Activated CD4-positive, alpha-beta T cell treated with anti-CD3 and anti-CD28 coated beads, Interleukin-2, amount 50 U/mL, for 1 hour (primary cell): ENCODE results near the gene ZNF771.

Experiments
- DNase-seq: peaks from one replicate; pipeline ENCODE4 v3.0.0-alpha.2; 2020

Gene ZNF771

GRCh38 chr16:30399435-30400186, 7.8 kb upstream of the ZNF771 start:
- DNase-seq, result no peak

DNA sequence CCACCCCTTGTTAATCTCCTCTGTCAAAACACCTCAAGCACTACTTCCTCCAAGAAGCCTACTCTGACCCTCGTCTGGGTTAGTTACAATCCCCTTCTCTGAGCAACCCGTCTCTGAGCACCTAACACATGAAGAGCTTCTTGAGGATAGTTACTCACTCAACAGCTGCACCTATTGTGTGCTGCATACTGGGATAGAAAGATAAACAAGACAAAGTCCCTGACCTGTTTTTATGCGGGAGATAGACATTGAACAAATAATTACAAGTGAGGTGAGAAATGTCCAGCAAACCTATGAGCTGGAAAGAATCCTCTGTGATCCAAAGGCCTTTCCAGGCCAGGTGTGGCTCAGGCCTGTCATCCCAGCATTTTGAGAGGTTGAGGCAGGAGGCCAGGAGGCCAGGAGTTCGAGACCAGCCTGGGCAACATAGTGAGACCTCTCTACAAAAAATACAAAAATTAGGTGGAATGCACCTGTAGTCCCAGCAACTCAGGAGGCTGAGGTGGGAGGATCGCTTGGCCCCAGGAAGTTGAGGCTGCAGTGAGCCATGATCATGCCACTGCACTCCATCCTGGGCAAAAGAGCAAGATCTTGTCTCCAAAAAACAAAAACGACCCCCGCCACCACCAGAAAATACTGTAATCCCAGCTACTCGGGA, 5.5 kb upstream of the ZNF771 start:
- DNase-seq, result no peak

GRCh38 chr16:30406795-30407101, 658 bp upstream of the ZNF771 start:
- no peak for DNase-seq

- no peak for DNase-seq
Observed at GRCh38 chr16:30407804-30408534, 563 bp downstream of the ZNF771 start.

DNA sequence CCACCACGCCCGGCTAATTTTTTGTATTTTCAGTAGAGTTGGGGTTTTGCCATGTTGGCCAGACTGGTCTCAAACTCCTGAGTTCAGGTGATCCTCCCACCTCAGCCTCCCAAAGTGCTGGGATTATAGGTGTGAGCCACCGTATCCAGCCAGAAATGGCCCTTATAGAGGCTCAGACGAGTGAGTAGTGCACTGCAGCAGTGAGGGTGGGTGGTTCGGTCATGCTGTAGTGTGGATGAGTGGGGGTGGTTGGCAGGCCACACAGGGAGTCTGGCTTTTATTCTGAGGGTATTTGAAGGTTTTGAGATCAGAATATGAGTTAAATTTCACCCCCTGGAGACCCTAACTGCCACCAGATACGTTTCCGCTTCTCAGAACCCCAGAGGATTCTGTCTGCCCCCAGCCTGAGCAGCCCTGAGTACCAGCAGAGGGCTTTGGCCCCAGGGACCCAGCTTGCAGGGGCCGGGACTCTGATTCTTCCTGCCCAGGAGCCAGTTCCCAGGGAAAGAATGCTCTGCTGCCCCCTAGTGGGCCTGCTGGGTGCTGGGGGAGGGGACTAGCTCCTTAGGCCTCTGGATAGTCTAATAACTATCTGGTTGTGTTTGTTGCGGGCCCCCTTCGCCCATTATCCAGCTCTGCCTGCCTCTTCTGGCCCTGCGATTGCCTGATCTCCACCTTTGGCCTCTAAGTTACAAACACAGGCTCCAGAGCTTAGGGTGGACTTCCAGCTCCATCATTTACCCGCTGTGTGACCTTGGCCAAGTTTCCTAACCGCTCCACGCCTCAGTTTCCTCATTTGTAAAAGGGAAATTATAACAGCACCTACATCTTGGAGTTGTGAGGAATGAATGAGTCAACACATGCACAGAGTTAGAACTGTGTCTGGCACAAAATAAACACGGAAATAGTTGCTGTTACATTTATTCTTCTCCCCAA, 2.0 kb downstream of the ZNF771 start:
- peak; percentile 95 for DNase-seq

DNA sequence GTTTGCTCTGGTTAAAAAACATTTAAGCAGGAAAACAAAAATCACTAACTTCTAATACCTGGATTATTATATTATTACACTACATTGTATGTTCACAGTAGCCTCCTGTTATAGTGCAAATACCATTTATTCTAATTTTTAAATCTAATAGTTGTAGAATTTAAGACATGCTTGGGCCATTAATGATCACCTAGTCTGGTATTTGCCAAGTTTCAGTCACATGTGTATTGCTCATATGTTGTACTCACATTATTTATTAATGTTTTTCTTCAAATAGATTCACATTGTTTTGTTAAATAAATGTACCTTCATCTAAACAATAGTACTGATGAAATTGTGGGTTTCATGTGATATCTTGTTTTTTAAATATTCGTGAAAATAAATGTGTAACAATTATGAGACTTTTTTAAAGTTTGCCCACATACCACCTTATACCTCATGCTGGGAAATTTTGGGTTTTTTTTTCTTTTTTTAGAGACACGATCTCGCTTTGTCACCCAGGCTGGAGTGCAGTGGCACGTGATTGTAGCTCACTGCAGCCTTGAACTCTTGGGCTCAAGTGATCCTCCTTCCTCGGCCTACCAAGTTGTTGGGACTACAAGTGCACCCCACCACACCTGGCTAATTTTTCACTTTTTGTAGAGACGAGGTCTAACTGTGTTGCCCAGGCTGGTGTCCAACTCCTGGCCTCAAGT, 5.9 kb downstream of the ZNF771 start:
- DNase-seq, result no peak

DNA sequence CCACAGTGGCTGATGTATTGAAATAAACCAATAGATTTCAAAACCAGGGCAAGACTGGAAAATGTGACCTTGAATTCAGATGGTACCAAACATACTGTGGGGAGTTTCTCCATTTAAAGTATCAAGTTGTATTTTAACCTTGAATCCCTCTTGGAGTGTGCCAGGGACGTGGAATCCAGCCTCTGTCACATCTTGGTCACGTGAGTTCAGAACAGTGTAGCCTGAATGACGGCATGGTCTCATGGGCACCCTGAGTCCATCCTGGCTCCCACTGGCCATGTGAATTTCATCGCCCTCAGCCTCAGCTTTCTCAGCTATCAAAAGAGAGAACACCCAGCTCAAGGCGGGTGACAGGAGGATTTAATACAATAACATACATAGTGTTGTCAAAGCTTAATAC, 6.8 kb downstream of the ZNF771 start:
- DNase-seq, result no peak

DNA sequence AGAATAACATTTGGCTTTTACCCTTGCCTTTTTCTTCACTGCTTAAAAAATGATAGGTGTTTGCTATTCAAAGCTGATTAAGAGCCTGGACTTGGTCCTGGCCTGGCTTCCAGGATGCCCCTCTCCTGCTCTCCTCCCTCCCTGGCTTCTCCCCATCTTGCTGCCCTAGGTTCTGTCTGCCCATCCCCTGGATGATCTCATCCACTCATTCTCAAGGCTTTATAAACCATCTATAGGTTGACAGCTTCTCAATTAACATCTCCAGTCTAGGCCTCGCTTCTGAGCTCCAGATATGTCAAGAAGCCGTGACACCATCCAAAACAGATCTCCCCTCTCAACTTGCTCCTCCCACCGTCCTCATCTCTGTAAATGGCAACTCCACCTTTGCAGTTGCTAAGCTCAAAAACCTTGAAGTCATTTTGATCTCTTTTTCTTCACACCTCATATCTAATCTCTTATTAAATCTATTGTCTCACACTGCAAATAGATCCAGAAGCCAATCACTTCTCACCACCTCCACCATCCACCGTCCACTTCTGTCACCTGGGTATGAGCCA, 8.7 kb downstream of the ZNF771 start:
- no peak for DNase-seq

- DNase-seq, result no peak
Observed at GRCh38 chr16:30416624-30417528, 9.5 kb downstream of the ZNF771 start.

DNA sequence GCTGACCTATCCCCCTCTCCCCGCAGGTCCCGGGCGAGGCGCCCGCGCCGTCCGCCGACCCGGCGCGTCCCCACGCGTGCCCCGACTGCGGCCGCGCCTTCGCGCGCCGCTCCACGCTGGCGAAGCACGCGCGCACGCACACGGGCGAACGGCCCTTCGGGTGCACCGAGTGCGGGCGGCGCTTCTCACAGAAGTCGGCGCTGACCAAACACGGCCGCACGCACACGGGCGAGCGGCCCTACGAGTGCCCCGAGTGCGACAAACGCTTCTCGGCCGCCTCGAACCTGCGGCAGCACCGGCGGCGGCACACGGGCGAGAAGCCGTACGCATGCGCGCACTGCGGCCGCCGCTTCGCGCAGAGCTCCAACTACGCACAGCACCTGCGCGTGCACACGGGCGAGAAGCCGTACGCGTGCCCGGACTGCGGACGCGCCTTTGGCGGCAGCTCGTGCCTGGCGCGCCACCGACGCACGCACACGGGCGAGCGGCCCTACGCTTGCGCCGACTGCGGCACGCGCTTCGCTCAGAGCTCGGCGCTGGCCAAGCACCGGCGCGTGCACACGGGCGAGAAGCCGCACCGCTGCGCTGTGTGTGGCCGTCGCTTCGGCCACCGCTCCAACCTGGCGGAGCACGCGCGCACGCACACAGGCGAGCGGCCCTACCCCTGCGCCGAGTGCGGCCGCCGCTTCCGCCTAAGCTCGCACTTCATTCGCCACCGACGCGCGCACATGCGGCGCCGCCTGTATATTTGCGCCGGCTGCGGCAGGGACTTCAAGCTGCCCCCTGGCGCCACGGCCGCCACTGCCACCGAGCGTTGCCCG, 10.3 kb downstream of the ZNF771 start:
- DNase-seq, result peak; percentile 85

DNA sequence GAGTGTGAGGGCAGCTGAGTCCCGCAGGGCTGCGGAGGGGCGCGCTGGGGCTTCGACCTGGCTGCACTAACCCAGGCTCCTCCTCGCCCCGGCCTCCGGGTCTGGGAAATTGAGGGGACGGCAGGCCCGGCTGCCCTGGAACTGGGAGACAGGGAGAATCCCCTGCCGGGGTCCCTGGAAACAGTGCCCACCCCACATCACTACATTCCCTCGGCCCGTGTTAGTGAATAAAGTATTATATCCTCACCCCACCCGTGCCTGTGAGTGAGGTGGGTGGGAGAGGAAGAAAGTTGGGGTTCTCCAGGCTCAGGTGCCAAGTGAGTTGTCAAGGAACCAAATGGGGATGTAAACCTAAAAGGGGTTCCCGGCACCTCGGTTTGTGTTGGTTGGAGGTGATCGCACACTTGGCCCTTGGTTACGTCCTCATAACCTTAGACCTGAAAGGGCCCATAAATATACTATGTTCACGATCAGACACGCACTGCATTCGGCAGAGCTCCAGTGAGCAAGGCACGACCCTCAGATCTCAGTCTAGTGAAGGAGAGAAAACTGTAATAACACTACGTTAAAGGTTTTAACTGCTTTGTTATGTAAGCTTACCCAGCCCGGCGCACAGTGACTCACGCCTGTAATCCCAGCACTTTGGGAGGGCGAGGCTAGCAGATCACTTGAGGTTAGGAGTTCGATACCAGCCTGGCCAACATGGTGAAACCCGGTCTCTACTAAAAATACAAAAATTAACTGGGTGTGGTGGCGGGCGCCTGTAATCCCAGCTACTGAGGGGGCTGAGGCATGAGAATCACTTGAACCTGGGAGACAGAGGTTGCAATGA, 11.2 kb downstream of the ZNF771 start:
- no peak for DNase-seq

- DNase-seq, result no peak
Observed at GRCh38 chr16:30421010-30421409, 13.6 kb downstream of the ZNF771 start.

GRCh38 chr16:30428055-30428454, 20.6 kb downstream of the ZNF771 start:
- no peak for DNase-seq

DNA sequence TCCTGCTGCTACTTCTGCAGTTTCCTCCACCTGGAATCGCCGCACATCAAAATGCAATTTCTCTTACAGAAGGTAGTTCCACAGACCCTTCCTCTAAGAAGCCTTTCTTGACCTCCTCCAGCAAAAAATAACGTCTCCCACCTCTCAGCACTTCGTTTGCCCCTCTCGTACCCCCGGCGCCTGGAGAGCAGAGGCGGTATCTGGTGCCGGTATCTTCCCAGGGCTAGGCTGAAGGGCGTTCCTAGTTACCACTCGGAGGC, 21.9 kb downstream of the ZNF771 start:
- DNase-seq, result no peak

GRCh38 chr16:30429678-30430427, 22.4 kb downstream of the ZNF771 start, which contains the start of gene DCTPP1:
TSS of gene DCTPP1 (minus strand) at chr16:30430030. CDS start at chr16:30429980, 50 bp downstream.
- DNase-seq, result peak; percentile 94

DNA sequence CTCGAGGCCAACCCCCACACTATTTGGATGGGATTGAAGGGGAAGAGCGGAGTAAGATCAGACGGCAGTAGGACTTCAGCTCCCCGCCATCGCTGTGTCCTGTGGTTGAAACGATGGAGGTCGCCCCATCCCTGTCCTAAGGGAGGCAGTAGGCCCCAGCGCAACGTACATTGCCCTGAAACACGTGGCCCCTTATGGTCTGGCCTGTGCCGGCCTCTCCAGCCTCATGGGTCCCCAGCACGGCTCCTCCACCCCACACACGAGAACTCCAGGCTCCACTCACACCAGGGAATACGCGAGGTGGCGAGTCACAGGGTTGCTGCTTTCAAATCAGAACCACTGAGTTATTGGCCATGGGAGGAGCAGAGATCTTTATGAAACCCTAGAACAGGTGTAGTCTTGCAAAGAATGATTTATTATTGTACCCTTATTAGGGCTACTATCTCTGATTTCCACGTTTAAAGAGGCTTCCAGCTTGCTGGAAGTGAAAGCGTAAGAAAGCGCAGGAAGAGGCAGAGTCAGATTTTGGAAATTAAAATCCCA, 23.1 kb downstream of the ZNF771 start:
- DNase-seq, result no peak

DNA sequence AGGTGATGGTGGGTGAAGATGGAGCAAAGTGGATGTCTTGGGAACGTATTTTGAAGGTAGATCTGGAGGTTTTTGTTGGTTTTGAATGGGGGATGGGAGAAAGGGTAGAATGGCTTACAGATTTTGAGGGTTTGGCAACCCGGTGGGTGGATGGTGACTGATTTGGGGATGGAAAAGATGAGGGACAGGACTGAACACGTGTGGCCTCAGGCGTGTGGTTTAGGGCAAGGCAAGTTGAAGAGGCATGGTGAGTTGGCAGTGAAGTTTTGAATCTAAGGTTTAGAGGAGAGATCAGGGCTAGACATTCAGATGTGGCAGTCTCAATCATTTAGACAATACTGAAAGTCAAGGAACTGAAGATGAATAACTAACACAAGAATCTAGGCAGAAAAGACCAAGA, 27.4 kb downstream of the ZNF771 start:
- no peak for DNase-seq

GRCh38 chr16:30437511-30438046, 30.2 kb downstream of the ZNF771 start:
- DNase-seq, result no peak
